ENCODE data around the gene UBE2E3. TPM values are rescaled to one million over a fixed set of nuclear protein-coding genes. Genes with fewer than 3 reads are reported as not detected.

UBE2E3 gene
- total RNA-seq, 1 experiment from 2014 or later: 180 TPM

DNA sequence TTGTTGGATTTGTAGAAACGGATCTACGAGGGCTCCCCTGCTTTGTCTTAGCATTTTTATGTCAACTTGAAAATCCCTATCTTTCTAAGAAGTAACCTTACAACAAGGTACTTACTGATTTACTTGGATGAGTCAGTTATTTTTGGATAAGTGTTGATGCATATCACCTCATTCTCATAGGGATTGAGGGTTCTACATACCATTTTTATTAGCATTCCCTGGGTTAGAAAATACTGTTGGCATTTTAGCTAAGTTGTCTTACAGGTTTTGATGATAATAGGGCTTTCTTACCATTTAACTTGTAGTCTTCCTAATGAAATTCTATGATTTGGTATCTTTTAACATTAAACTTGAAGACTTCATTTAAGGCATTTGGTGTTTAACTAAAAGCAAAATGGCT is 125.2 kb downstream of the UBE2E3 start:
- Histone ChIP-seq H4K20me1 (ENCODE audit: insufficient read depth) (no peaks in the 10 kb centered on the region), H3K27me3 (ENCODE audit: insufficient read depth, low read depth) (no peaks in the 10 kb centered on the region), H3F3A (ENCODE audit: insufficient read depth, low read depth) (0 out of 2 replicates have a peak, but pooled peaks cover 6% of the 10 kb centered on the region), H3K79me2 (ENCODE audit: low read depth) (no peaks in the 10 kb centered on the region), H3K27ac (no peak overlapping the region), H3K9me2 (ENCODE audit: insufficient read depth) (no peaks in the 10 kb centered on the region), H3K4me1 (replicated peaks; ENCODE audit: insufficient read depth) (peaks cover 27% of the 10 kb centered on the region), H3K9me3 (ENCODE audit: insufficient read depth, low read depth) (no peaks in the 10 kb centered on the region; the same call in 1 of the 2 replicates), H2AFZ (no peak overlapping the region), H3K4me3 (no peak overlapping the region), H3K36me3 (ENCODE audit: low read depth) (no peaks in the 10 kb centered on the region), H3K4me2 (no peak overlapping the region)
- TF ChIP-seq EZH2 (IDR thresholded peaks at IDR 0.05; ENCODE audit: low read depth): no peak
- TF ChIP-seq, protein P1, sequence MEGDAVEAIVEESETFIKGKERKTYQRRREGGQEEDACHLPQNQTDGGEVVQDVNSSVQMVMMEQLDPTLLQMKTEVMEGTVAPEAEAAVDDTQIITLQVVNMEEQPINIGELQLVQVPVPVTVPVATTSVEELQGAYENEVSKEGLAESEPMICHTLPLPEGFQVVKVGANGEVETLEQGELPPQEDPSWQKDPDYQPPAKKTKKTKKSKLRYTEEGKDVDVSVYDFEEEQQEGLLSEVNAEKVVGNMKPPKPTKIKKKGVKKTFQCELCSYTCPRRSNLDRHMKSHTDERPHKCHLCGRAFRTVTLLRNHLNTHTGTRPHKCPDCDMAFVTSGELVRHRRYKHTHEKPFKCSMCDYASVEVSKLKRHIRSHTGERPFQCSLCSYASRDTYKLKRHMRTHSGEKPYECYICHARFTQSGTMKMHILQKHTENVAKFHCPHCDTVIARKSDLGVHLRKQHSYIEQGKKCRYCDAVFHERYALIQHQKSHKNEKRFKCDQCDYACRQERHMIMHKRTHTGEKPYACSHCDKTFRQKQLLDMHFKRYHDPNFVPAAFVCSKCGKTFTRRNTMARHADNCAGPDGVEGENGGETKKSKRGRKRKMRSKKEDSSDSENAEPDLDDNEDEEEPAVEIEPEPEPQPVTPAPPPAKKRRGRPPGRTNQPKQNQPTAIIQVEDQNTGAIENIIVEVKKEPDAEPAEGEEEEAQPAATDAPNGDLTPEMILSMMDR (conservative IDR thresholded peaks at IDR 0.05): no peak
- ChIA-PET CTCF (interaction anchor here (0.6 to 2.4 kb wide), 3 partner anchors 610 to 791 kb away, joined by 3 to 12 read pairs (median 4); no protein-coding TSS in a partner anchor), POLR2A (ENCODE audit: unreplicated experiment) (interaction anchor here (0.8 kb wide), 1 partner anchor 810 kb away, joined by 3 read pairs; no protein-coding TSS in a partner anchor)
- no TSS peak for BruUV-seq (replicated peaks)
- DNase-seq: peak in 1 of 2 experiments; percentile 53
- intact Hi-C loops (cut with micrococcal nuclease; ENCODE audit: unreplicated experiment): loop anchor here (10.0 kb wide), 6 partner anchors 469 to 1549 kb away; partner anchors contain the start of genes ITPRID2 and NEUROD1

DNA sequence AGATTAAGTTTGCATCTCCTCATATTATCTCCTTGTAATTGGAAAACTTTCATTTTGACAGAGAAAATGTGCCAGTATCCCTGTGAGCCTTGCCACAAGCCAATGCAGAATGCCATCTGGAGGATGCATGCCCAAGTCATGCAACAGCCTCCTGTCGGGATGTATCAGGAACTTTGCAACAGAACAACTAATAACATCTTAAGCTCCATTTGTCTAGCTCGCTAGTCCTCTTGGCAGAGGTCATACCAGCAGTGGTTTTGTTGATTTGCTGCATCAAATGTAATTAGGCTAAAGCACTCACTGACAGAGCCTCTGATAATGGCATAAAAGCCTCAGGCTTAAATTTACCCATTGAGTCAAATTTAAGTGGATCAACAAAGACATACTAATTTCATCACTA is 125.8 kb downstream of the UBE2E3 start:
- no peak for DNase-seq
- Histone ChIP-seq H3F3A (ENCODE audit: insufficient read depth, low read depth) (0 out of 2 replicates have a peak, but pooled peaks cover 6% of the 10 kb centered on the region), H3K27me3 (ENCODE audit: insufficient read depth, low read depth) (no peaks in the 10 kb centered on the region), H3K9me2 (ENCODE audit: insufficient read depth) (no peaks in the 10 kb centered on the region), H3K4me1 (replicated peaks; ENCODE audit: insufficient read depth) (peaks cover 27% of the 10 kb centered on the region), H3K4me2 (no peak overlapping the region), H2AFZ (no peak overlapping the region), H4K20me1 (ENCODE audit: insufficient read depth) (no peaks in the 10 kb centered on the region), H3K27ac (no peak overlapping the region), H3K79me2 (ENCODE audit: low read depth) (no peaks in the 10 kb centered on the region), H3K4me3 (no peak overlapping the region), H3K9me3 (ENCODE audit: insufficient read depth, low read depth) (no peaks in the 10 kb centered on the region; the same call in 1 of the 2 replicates), H3K36me3 (ENCODE audit: low read depth) (no peaks in the 10 kb centered on the region)
- ChIA-PET POLR2A (ENCODE audit: unreplicated experiment) (interaction anchor here (0.7 to 0.8 kb wide), 2 partner anchors 387 to 809 kb away, joined by 3 to 6 read pairs; no protein-coding TSS in a partner anchor), CTCF (interaction anchor here (1.0 kb wide), 1 partner anchor 609 kb away, joined by 4 read pairs; no protein-coding TSS in a partner anchor)
- TF ChIP-seq EZH2 (IDR thresholded peaks at IDR 0.05; ENCODE audit: low read depth): no peak
- TF ChIP-seq, protein P1 (conservative IDR thresholded peaks at IDR 0.05): no peak
- no TSS peak for BruUV-seq (replicated peaks)
- intact Hi-C loops (cut with micrococcal nuclease; ENCODE audit: unreplicated experiment): loop anchor here (10.0 kb wide), 6 partner anchors 469 to 1549 kb away; partner anchors contain the start of genes ITPRID2 and NEUROD1

DNA sequence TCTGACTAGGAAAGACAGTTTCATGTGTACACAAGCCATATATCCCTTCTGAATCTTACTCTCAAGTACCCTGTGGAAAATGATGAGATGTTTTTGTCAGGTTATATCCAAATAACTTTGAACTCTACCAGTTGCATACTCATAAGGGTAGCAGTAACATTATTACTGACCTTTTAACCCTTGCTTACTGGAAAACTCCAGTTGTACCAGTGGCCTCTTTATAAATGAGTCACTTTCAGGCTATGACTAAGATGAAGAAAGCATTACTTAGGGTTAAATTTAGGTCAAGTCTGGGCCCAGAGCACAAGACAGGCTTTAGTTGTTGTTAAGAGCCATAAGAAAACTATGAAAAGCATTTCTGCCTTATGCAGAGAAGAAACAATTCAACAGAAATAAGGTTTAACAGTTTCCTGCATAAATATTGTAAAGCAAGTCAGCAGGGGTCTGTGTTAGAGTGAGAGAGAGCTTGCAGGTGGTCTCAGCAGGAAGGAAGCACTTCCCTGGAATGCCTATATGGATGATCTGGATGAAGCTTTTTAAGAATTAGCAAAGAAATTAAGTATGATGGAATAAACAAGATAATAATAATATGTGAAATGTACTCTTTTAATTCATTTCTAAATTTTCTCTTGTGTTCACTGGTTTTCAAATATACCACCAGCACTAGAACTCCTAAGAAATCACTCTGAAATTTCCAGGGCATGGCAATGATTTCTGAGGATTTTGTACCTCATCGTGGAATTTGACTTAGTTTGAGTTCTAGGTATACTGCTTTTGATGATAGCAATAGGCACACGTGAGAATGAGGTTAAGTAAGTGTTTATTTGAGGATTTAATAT is 126.6 kb downstream of the UBE2E3 start:
- no peaks in the 10 kb centered on the region for H3K27me3 ChIP-seq (ENCODE audit: insufficient read depth, low read depth)
- no peaks in the 10 kb centered on the region; the same call in 1 of the 2 replicates for H3K9me3 ChIP-seq (ENCODE audit: insufficient read depth, low read depth)
- no peaks in the 10 kb centered on the region for H3K79me2 ChIP-seq (ENCODE audit: low read depth)
- no peak for TF ChIP-seq EZH2 (IDR thresholded peaks at IDR 0.05; ENCODE audit: low read depth)
- TF ChIP-seq, protein P1 (conservative IDR thresholded peaks at IDR 0.05): no peak
- intact Hi-C loops (cut with micrococcal nuclease; ENCODE audit: unreplicated experiment): loop anchor here (10.0 kb wide), 6 partner anchors 468 to 1548 kb away; partner anchors contain the start of genes ITPRID2 and NEUROD1
- H3F3A ChIP-seq (ENCODE audit: insufficient read depth, low read depth): 0 out of 2 replicates have a peak, but pooled peaks cover 6% of the 10 kb centered on the region
- ChIA-PET POLR2A (ENCODE audit: unreplicated experiment) (interaction anchor here (0.7 kb wide), 1 partner anchor 388 kb away, joined by 6 read pairs; no protein-coding TSS in a partner anchor), CTCF (interaction anchor here (1.0 kb wide), 1 partner anchor 608 kb away, joined by 4 read pairs; no protein-coding TSS in a partner anchor)
- H3K4me3 ChIP-seq: no peak overlapping the region
- no TSS peak for BruUV-seq (replicated peaks)
- H3K9me2 ChIP-seq (ENCODE audit: insufficient read depth): no peaks in the 10 kb centered on the region
- peak; percentile 30 to 88 for DNase-seq
- 0 out of 2 replicates have a peak overlapping the region, but pooled peaks have one; percentile 2 for H2AFZ ChIP-seq
- no peaks in the 10 kb centered on the region for H4K20me1 ChIP-seq (ENCODE audit: insufficient read depth)
- H3K4me1 ChIP-seq (replicated peaks; ENCODE audit: insufficient read depth): peaks cover 27% of the 10 kb centered on the region
- peak overlapping the region; percentile 39 for H3K4me2 ChIP-seq
- H3K36me3 ChIP-seq (ENCODE audit: low read depth): no peaks in the 10 kb centered on the region
- peak overlapping the region; percentile 13 for H3K27ac ChIP-seq

Measured in PC-9 (cell line).